Gastrocnemius medialis (tissue), 4 donors: ENCODE measurements around the gene NAV3.

Experiments used
- CTCF ChIP-seq, 5 experiments: fragments of 450-650 bp in 3 of 5; fragments of 200-600 bp in 2 of 5; sonication (generic) in 2 of 5; IDR thresholded peaks in 4 of 5; conservative IDR thresholded peaks in 1 of 5; 1 replicate in 4 of 5; 2 replicates in 1 of 5; pipeline ENCODE4 v1.5.1; 2016 to 2019; ENCODE audit warnings: antibody characterized with exemption in 5 of 5, mild to moderate bottlenecking in 3 of 5, moderate library complexity in 3 of 5
- POLR2A ChIP-seq, 2 donors: fragments of 450-650 bp; IDR thresholded peaks; one replicate each; pipeline ENCODE4 v1.6.1; 2017; ENCODE audit warnings: antibody characterized with exemption in 2 of 2, mild to moderate bottlenecking in 2 of 2, moderate library complexity in 2 of 2

DNA sequence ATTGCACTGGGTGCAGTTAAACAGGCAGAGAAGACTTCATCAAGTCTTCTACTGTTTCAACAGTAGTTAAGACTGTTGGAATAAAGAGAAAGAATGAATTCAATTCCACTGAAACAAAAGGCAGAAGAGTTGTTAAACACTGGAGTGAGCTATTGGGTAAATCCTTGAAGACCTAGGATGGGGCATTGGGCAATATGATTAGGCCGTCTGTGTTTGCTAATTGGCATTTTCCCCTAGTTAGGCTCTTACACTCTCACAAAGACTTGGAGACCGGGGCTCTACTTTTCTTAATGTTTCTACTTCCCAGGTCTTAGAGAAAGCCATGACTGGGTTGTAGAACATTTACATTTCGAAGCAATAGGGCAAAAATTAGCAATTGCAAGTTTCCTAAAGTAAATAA lies 402.1 kb downstream of the NAV3 start:
- TF ChIP-seq CTCF (IDR thresholded peaks at IDR 0.05 in 4 of 5, conservative IDR thresholded peaks at IDR 0.05 in 1 of 5) = no peak
- TF ChIP-seq POLR2A (IDR thresholded peaks at IDR 0.05) = no peak
